GM06990 (cell line): Measurements from ENCODE around the gene MT1B.

Source experiments
- DNase-seq: peaks from one replicate; pipeline ENCODE4 v3.0.0-alpha.2; 2011; ENCODE audit not compliant: insufficient read length; ENCODE audit errors: extremely low read depth
- H3K27me3 ChIP-seq: replicated peaks from 2 replicates; pipeline ENCODE4 v1.6.0; 2011; ENCODE audit warnings: low read length; ENCODE audit not compliant: control insufficient read depth, insufficient read depth
- H3K36me3 ChIP-seq: 2 replicates; pipeline ENCODE4 v1.5.1; 2011; ENCODE audit warnings: low read length; ENCODE audit not compliant: control insufficient read depth, insufficient read depth
- H3K4me3 ChIP-seq: replicated peaks from 2 replicates; pipeline ENCODE4 v1.5.1; 2011; ENCODE audit warnings: low read depth, mild to moderate bottlenecking, control low read depth, low read length
- CTCF ChIP-seq: IDR thresholded peaks from 2 replicates; pipeline ENCODE4 v1.5.1; 2011; ENCODE audit warnings: low read length, control low read depth, mild to moderate bottlenecking, inconsistent platforms; ENCODE audit not compliant: insufficient read depth, poor library complexity, severe bottlenecking

MT1B gene

GRCh38 chr16:56607109-56607618 is 44.5 kb upstream of the MT1B start:
- no peaks in the 10 kb centered on the region for H3K27me3 ChIP-seq
- TF ChIP-seq CTCF: no peak
- DNase-seq: no peak
- H3K4me3 ChIP-seq: no peak overlapping the region
- no peaks in the 10 kb centered on the region for H3K36me3 ChIP-seq

GRCh38 chr16:56607675-56608042 is 44.0 kb upstream of the MT1B start:
- H3K36me3 ChIP-seq: no peaks in the 10 kb centered on the region
- no peak overlapping the region for H3K4me3 ChIP-seq
- H3K27me3 ChIP-seq: no peaks in the 10 kb centered on the region
- no peak for DNase-seq
- no peak for TF ChIP-seq CTCF

GRCh38 chr16:56608043-56608875 is 43.4 kb upstream of the MT1B start, which contains the start of gene MT2A:
Gene MT2A (plus strand): TSS chr16:56608584. CDS start chr16:56608656, 72 bp downstream.
- no peak for TF ChIP-seq CTCF
- no peaks in the 10 kb centered on the region for H3K36me3 ChIP-seq
- no peaks in the 10 kb centered on the region for H3K27me3 ChIP-seq
- peak; percentile 93 for DNase-seq
- peak within 1 kb of the TSS; percentile 69 for H3K4me3 ChIP-seq

- H3K27me3 ChIP-seq: no peaks in the 10 kb centered on the region
- H3K4me3 ChIP-seq: peak overlapping the region; percentile 69
- DNase-seq: no peak
- H3K36me3 ChIP-seq: no peaks in the 10 kb centered on the region
- TF ChIP-seq CTCF: no peak
Observed at GRCh38 chr16:56608876-56609462, 42.7 kb upstream of the MT1B start.

- no peak for TF ChIP-seq CTCF
- Histone ChIP-seq H3K4me3 (peak overlapping the region; percentile 69), H3K36me3 (no peaks in the 10 kb centered on the region), H3K27me3 (no peaks in the 10 kb centered on the region)
- DNase-seq: peak; percentile 73
Observed at GRCh38 chr16:56609463-56609921, 42.2 kb upstream of the MT1B start.
